ENCODE measurements around the gene CHST9. TPM values are rescaled to one million over a fixed set of nuclear protein-coding genes. Genes with fewer than 3 reads are reported as not detected.

CHST9 gene
- total and polyA plus RNA-seq, 9 of the 15 experiments (the other 6 are each of a cell fraction or from before 2014, with no cell fraction given), result not detected

DNA sequence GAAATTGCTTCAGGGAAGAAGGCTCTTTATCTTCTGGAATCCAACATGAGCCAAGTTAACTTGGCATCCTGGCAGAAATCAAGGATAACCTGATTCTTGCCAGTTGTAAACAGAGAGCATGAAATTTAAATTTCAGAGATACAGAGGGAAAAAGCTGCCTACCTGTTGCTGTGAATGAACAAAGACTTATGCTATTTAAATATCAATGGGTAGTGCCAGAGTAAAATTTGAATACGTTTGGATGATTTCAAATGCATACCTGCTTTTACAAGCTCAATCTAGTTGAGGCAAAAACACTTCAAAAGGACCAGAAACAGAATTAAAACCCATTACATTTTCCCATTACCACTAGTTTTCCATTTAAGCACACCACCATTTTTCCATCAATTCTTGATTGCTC is 60.9 kb downstream of the CHST9 start (continued):
- TF ChIP-seq ETV6 (IDR thresholded peaks at IDR 0.05; ENCODE audit: borderline replicate concordance in 1 of 2, low read depth in 2 of 2, low read length in 1 of 2), result no peak
- no peak for TF ChIP-seq ETV6 (CRISPR knock-in tag; IDR thresholded peaks at IDR 0.05; ENCODE audit: borderline replicate concordance)

GRCh38 chr18:27121108-27121507 is 64.0 kb downstream of the CHST9 start:
- CTCF ChIA-PET (ENCODE audit: low intra/inter-chr PET ratio), result no interaction called here
- in situ Hi-C loops (cut with MboI), result no loop called here
- no peak for FAIRE-seq

More at GRCh38 chr18:27121108-27121507, 64.0 kb downstream of the CHST9 start:
- 0% methylated on average over 1 of the region's 1 CpG for WGBS (ENCODE audit: insufficient coverage, low coverage, missing lambda C conversion rate)
- no peak for TF ChIP-seq PHF21A (IDR thresholded peaks at IDR 0.05; ENCODE audit: borderline replicate concordance, low read depth)
- no peak for TF ChIP-seq ZNF23 (CRISPR knock-in tag; IDR thresholded peaks at IDR 0.05)
- no peak for TF ChIP-seq E2F6 (IDR thresholded peaks at IDR 0.05; ENCODE audit: borderline replicate concordance in 1 of 2, extremely low read depth in 1 of 2, insufficient read depth in 1 of 2, insufficient read length in 1 of 2, low read depth in 1 of 2, low read length in 1 of 2, poor library complexity in 1 of 2, severe bottlenecking in 1 of 2)
- no peak for TF ChIP-seq BRD4 (IDR thresholded peaks at IDR 0.05)
- no peak for TF ChIP-seq ZNF280A (IDR thresholded peaks at IDR 0.05; ENCODE audit: low read depth, partially characterized antibody)
- TF ChIP-seq, protein P1, sequence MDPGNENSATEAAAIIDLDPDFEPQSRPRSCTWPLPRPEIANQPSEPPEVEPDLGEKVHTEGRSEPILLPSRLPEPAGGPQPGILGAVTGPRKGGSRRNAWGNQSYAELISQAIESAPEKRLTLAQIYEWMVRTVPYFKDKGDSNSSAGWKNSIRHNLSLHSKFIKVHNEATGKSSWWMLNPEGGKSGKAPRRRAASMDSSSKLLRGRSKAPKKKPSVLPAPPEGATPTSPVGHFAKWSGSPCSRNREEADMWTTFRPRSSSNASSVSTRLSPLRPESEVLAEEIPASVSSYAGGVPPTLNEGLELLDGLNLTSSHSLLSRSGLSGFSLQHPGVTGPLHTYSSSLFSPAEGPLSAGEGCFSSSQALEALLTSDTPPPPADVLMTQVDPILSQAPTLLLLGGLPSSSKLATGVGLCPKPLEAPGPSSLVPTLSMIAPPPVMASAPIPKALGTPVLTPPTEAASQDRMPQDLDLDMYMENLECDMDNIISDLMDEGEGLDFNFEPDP (CRISPR knock-in tag; IDR thresholded peaks at IDR 0.05), result no peak
- TF ChIP-seq ZNF57 (CRISPR knock-in tag; IDR thresholded peaks at IDR 0.05), result no peak
- no peak for TF ChIP-seq ZBTB33 (CRISPR knock-in tag; IDR thresholded peaks at IDR 0.05)
- TF ChIP-seq MTA1 (IDR thresholded peaks at IDR 0.05; ENCODE audit: borderline replicate concordance), result no peak
- POLR2A ChIA-PET, result no interaction called here
- Histone ChIP-seq H3K4me1 (replicated peaks in 1 of 2; ENCODE audit: control insufficient read depth in 2 of 2, insufficient read depth in 2 of 2, low read length in 2 of 2) (no peaks in the 10 kb centered on the region), H3K36me3 (ENCODE audit: control insufficient read depth, insufficient read depth, low read length) (no peaks in the 10 kb centered on the region), H3K79me2 (ENCODE audit: control insufficient read depth, insufficient read depth, low read length) (no peaks in the 10 kb centered on the region), H3K9me1 (ENCODE audit: control insufficient read depth, insufficient read depth, low read length) (no peaks in the 10 kb centered on the region), H3K4me2 (ENCODE audit: insufficient read depth, low read length) (no peak overlapping the region), H3K27me3 (ENCODE audit: control insufficient read depth in 2 of 2, insufficient read depth in 2 of 2, low read length in 2 of 2) (no peaks in the 10 kb centered on the region), H3K9ac (ENCODE audit: insufficient read depth in 1 of 2, low read depth in 2 of 2, low read length in 2 of 2) (no peak overlapping the region), H3K4me3 (no peak overlapping the region), H3K27ac (ENCODE audit: extremely low read depth, low read depth, low read length) (no peak overlapping the region), H2AFZ (ENCODE audit: low read depth, low read length) (no peak overlapping the region), H3K9me3 (replicated peaks; ENCODE audit: control insufficient read depth, insufficient read depth, low read depth, low read length) (no peaks in the 10 kb centered on the region; the same call in 1 of the 2 replicates), H4K20me1 (replicated peaks; ENCODE audit: control insufficient read depth, insufficient read depth, low read length) (no peaks in the 10 kb centered on the region)
- no peak for DNase-seq (ENCODE audit: extremely low read depth in 1 of 4, low spot score in 3 of 4)
- intact Hi-C loops (cut with micrococcal nuclease), result no loop called here
- no TSS peak for BruUV-seq (replicated peaks)
- no peak for ATAC-seq
